HCT116 (cell line): ENCODE results near the gene ZNF468. TPM values are rescaled to one million over a fixed set of nuclear protein-coding genes. Genes with fewer than 3 reads are reported as not detected.
A peak's percentile ranks its signal among the peaks of the same experiment; 100 is the strongest.
"Not testable (repeated sequence)": the region's sequence is repeated elsewhere in the genome, so short reads cannot be mapped to it uniquely, and the experiment has no call there.

ENCODE experiments used
- ATAC-seq: fragments of 200-7000 bp; cut with Tn5 transposase; 2 replicates; pipeline ENCODE4 v1.9.1; 2020; ENCODE audit warnings: mild to moderate bottlenecking, moderate library complexity
- BruUV-seq: library from RNA; stranded (reverse); fragments of 400-500 nt; replicated peaks from 2 replicates; lab custom pipeline; 2021; lab: Mats Ljungman, UMichigan
- CTCF ChIA-PET: fragments of 300-600 bp; sonication (Branson Sonifier 250); formaldehyde crosslinking; loops from one replicate; lab custom pipeline; 2021; ENCODE audit warnings: antibody characterized with exemption; lab: Charles Lee
- POLR2A ChIA-PET: fragments of 300-600, 350-600 bp; sonication (Branson Sonifier 250); formaldehyde crosslinking; loops from one replicate; lab custom pipeline; 2021; ENCODE audit warnings: antibody characterized with exemption; lab: Charles Lee
- RAD21 ChIA-PET, 2 experiments: fragments of 300-600 bp; sonication (Branson Sonifier 250); formaldehyde crosslinking; loops; one replicate each; lab custom pipeline; 2023; ENCODE audit warnings: low total read pairs in 2 of 2; ENCODE audit not compliant: uncharacterized antibody in 2 of 2, unreplicated experiment in 2 of 2, low non-redundant PET in 1 of 2; lab: Charles Lee
- DNase-seq: peaks from one replicate; pipeline ENCODE4 v3.0.0-alpha.2; 2010; ENCODE audit warnings: low read depth, low spot score
- H2AFZ ChIP-seq: fragments of 200-600 bp; shearing (Covaris generic), sonication (generic); 2 replicates; pipeline ENCODE4 v1.6.1; 2017; ENCODE audit warnings: low read depth, mixed run types, mixed read lengths, antibody characterized with exemption, low read length; ENCODE audit not compliant: poor library complexity, severe bottlenecking
- H3K27ac ChIP-seq: 2 replicates; pipeline ENCODE4 v1.5.1; 2012; ENCODE audit warnings: low read depth, low read length
- H3K27me3 ChIP-seq: fragments of 200-600 bp; sonication (generic); 2 replicates; pipeline ENCODE4 v1.6.1; 2016; ENCODE audit warnings: mixed run types, low read length, mixed read lengths; ENCODE audit not compliant: insufficient read depth
- H3K36me3 ChIP-seq, 2 experiments: fragments of 200-500 bp in 1 of 2; fragments of 200-600 bp in 1 of 2; sonication (Bioruptor generic) in 1 of 2; sonication (generic) in 1 of 2; 2 replicates each; pipeline versions ENCODE4 v1.5.1 to v1.6.1; 2014 to 2016; ENCODE audit warnings: low read length in 2 of 2, inconsistent platforms in 1 of 2, mixed read lengths in 1 of 2, mixed run types in 1 of 2; ENCODE audit not compliant: insufficient read depth in 2 of 2, control insufficient read depth in 1 of 2
- H3K4me1 ChIP-seq, 2 experiments: fragments of 200-600 bp in 1 of 2; sonication (generic) in 1 of 2; 2 replicates each; pipeline versions ENCODE4 v1.5.1 to v1.6.1; 2012 to 2017; ENCODE audit warnings: low read length in 2 of 2, inconsistent platforms in 1 of 2, mild to moderate bottlenecking in 1 of 2, mixed read lengths in 1 of 2, mixed run types in 1 of 2, moderate library complexity in 1 of 2; ENCODE audit not compliant: insufficient read depth in 2 of 2, control insufficient read depth in 1 of 2
- H3K4me2 ChIP-seq: fragments of 200-600 bp; sonication (generic); 2 replicates; pipeline ENCODE4 v1.6.1; 2017; ENCODE audit warnings: mixed run types, low read length, mixed read lengths
- H3K4me3 ChIP-seq, 2 experiments: fragments of 200-600 bp in 1 of 2; sonication (generic) in 1 of 2; replicated peaks in 1 of 2; 2 replicates each; pipeline ENCODE4 v1.5.1; 2011 to 2016; ENCODE audit warnings: low read length in 2 of 2, control low read depth in 1 of 2, low read depth in 1 of 2, mild to moderate bottlenecking in 1 of 2, mixed read lengths in 1 of 2, mixed run types in 1 of 2
- H3K79me2 ChIP-seq: fragments of 200-600 bp; sonication (generic); 2 replicates; pipeline ENCODE4 v1.6.1; 2017; ENCODE audit warnings: mild to moderate bottlenecking, mixed run types, low read length, moderate library complexity, mixed read lengths; ENCODE audit not compliant: insufficient read depth
- H3K9ac ChIP-seq: fragments of 200-600 bp; sonication (generic); 2 replicates; pipeline ENCODE4 v1.6.1; 2016; ENCODE audit warnings: low read length, mixed read lengths
- H3K9me2 ChIP-seq: fragments of 200-600 bp; sonication (generic), shearing (Covaris generic); 2 replicates; pipeline ENCODE4 v1.6.1; 2017; ENCODE audit warnings: mixed run types, mild to moderate bottlenecking, moderate library complexity; ENCODE audit not compliant: insufficient read depth
- H3K9me3 ChIP-seq, 2 experiments: fragments of 200-500 bp in 1 of 2; fragments of 200-600 bp in 1 of 2; sonication (Bioruptor generic) in 1 of 2; sonication (generic) in 1 of 2; 2 replicates each; pipeline ENCODE4 v1.6.1; 2014 to 2017; ENCODE audit warnings: low read length in 2 of 2, mixed read lengths in 2 of 2, inconsistent platforms in 1 of 2, low read depth in 1 of 2, mild to moderate bottlenecking in 1 of 2, mixed run types in 1 of 2, moderate library complexity in 1 of 2; ENCODE audit not compliant: control insufficient read depth in 1 of 2, insufficient read depth in 1 of 2
- H4K20me1 ChIP-seq: fragments of 200-600 bp; sonication (generic), shearing (Covaris generic); 2 replicates; pipeline ENCODE4 v1.6.1; 2017; ENCODE audit warnings: mixed run types, mild to moderate bottlenecking, moderate library complexity; ENCODE audit not compliant: insufficient read depth
- EZH2 ChIP-seq: fragments of 200-600 bp; sonication (generic); IDR thresholded peaks from 2 replicates; pipeline ENCODE4 v1.6.1; 2017; ENCODE audit warnings: antibody characterized with exemption, mixed run types
- POLR2A ChIP-seq: IDR thresholded peaks from 2 replicates; pipeline ENCODE4 v1.7.0; 2011; ENCODE audit warnings: borderline replicate concordance; ENCODE audit not compliant: insufficient read depth, insufficient read length; ENCODE audit errors: extremely low read depth
- ZNF274 ChIP-seq: fragments of 200-500 bp; sonication (Bioruptor generic); IDR thresholded peaks from 2 replicates; pipeline ENCODE4 v1.6.1; 2014; ENCODE audit warnings: mild to moderate bottlenecking, low read depth, low read length, inconsistent platforms
- intact Hi-C: fragments of 100-400 bp; cut with micrococcal nuclease; formaldehyde crosslinking; loops from 2 replicates; pipeline ENCODE4 v1.10.0; 2022
- total RNA-seq: library from RNA; stranded (reverse); gene quantifications from one replicate; pipeline ENCODE4 v1.2.1, GENCODE V29; 2021; ENCODE audit not compliant: unreplicated experiment

ZNF468 gene
- total RNA-seq, 1 experiment from 2014 or later = 12.3 TPM

- Histone ChIP-seq H3K4me2 (no peak overlapping the region), H3K4me1 (no peaks in the 10 kb centered on the region), H3K4me3 (no peak overlapping the region), H3K9me3 (peaks cover 0 to 5% of the 10 kb centered on the region in 2 experiments; a peak in 1 of 4 replicates), H4K20me1 (no peaks in the 10 kb centered on the region)
- intact Hi-C loops = no loop called here
- no TSS peak for BruUV-seq
- no peak for DNase-seq
- POLR2A ChIA-PET = no interaction called here
- CTCF ChIA-PET = no interaction called here
- no peak for ATAC-seq
- TF ChIP-seq EZH2 (no peak), POLR2A (no peak)
- TF ChIP-seq, all 23 proteins: peak for 0
- peaks cover 0 to 23% of the 10 kb centered on the region in 2 experiments for H3K36me3 ChIP-seq
- H3K9me2 ChIP-seq = no peaks in the 10 kb centered on the region
- RAD21 ChIA-PET = no interaction called here
- H3K27ac ChIP-seq = no peak overlapping the region
- no peak overlapping the region for H3K9ac ChIP-seq
- no peaks in the 10 kb centered on the region for H3K79me2 ChIP-seq
- no peak overlapping the region for H2AFZ ChIP-seq
- no peaks in the 10 kb centered on the region for H3K27me3 ChIP-seq
Measured at GRCh38 chr19:52809801-52810200, 47.6 kb downstream of the ZNF468 start.

GRCh38 chr19:52799950-52800640 is 57.3 kb downstream of the ZNF468 start:
- H3K9ac ChIP-seq, H3K4me3 ChIP-seq, ATAC-seq, CTCF ChIA-PET, DNase-seq, RAD21 ChIA-PET, H3K4me1 ChIP-seq, POLR2A ChIA-PET, H3K79me2 ChIP-seq, H4K20me1 ChIP-seq, H2AFZ ChIP-seq, H3K27me3 ChIP-seq, H3K27ac ChIP-seq, H3K4me2 ChIP-seq, BruUV-seq, intact Hi-C loops, H3K9me2 ChIP-seq: not testable (repeated sequence)
- Histone ChIP-seq H3K36me3 (peaks cover 2 to 22% of the 10 kb centered on the region in 2 experiments; a peak in 2 of 4 replicates), H3K9me3 (peaks cover 42 to 47% of the 10 kb centered on the region in 2 experiments; a peak in 3 of 4 replicates)
- TF ChIP-seq ZNF274 = peak; percentile 64
